ENCODE results near the gene DNAH17.

DNA sequence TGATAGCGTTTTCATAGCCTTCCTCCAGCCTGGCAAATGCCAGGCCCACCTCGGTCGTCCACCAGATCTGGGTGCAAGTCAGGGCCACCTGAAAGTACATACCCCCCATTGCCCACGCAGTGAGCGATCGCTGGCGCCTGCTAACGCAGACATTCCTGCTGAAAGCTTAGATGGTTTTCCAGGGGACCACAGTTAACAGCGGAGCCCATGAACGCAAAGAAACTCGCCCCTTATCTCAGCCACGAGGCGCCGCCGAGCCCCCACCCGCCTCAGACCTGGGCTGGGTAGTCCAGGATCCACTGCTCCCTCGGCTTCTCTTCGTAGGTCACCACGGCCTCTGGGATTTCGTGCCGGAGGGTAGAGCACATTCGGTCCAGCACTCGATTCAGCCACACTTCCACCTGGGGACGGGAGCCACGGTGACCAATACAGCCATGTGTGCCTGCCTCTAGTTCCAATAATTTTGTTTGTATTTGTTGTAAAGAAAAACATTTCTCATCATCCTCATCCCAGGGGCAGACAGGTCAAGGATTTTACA lies 74.5 kb downstream of the DNAH17 start:
- TF ChIP-seq POLR2AphosphoS5 (IDR thresholded peaks at IDR 0.05) = no peak
- no peak for TF ChIP-seq POLR2A (IDR thresholded peaks at IDR 0.05)
- TF ChIP-seq CTCF (IDR thresholded peaks at IDR 0.05) = no peak

All from transverse colon (tissue), 4 donors.